ENCODE results near the gene NASP.

Gene NASP

DNA sequence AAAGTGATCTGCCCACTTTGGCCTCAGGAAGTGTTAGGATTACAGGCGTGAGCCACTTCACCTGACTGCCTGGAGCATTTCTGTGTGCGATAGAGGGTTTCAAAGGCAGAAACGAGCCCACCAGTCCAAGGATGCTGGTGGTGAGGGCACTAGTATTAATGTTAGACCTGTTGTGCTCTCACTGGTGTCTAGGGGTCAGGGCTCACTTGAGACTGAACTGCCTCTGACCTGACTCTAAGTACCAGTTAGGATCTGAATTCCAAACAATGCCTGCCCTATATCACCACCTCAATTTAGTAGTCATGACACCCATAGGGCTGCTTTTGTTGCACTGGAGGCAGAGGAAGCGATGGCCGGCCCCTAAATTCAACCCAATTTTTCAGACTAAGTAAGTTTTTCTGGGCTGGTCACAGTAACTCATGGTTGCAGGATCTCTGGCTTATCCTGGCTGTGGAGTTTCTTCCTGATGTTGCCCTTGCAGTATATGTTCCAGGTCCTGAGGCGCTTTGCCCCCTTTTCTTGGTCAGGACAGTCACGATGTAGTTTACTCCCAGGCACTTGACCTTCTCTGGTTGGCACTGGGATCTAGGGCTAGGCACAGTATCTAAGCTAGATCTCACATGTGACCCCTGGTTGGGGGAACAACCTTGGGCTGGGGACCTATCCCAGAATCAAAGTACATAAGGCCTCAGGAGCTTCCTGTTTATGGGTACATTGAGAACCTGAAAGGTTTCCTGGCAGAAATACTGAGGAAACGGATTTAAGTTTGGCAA is 35.5 kb downstream of the NASP start:
- no peak for DNase-seq (ENCODE audit: low spot score)

DNA sequence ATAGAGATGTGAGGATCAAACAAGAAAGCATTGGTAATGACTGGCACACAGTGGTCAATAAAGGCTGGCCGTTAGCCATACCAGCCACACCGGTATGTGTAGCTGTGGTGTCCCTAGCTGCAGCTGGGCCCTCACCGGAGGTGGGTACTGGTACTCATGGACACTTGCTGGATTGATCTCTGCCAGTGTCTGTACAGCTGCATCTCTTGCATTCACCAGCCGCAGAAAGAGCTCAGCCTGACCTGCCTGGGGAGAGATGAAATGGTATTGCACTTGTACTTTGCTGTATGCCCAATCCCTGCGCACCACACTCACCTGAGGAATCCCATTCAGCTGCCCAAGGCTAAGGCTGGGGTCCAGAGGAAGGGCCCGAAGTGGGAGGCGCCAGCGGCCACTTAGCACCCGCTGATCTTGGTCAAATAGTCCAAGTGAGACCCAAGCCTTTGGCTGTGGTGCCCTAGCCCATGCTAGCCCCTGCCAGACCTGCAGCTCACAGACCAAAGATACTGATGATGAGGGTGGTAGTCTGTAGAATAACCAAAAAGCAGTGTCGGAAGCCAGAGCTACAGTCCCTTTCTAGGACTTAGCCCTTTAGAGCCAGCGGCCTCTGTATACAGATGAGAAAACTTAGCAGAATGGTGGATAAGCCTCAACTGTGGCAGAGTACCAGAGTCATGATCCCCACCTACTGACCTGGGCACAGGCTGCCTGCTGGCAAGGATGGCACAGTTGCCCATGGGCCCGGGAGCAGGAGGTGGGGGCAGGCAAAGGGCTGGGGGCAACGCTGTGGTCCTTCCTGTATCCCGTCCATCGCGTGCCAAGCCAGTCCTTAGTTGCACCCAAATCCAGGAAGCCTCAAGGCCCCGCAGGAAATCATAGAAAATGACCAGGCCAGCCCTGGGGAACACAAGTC is 37.0 kb downstream of the NASP start:
- DNase-seq (ENCODE audit: low spot score) = no peak

DNA sequence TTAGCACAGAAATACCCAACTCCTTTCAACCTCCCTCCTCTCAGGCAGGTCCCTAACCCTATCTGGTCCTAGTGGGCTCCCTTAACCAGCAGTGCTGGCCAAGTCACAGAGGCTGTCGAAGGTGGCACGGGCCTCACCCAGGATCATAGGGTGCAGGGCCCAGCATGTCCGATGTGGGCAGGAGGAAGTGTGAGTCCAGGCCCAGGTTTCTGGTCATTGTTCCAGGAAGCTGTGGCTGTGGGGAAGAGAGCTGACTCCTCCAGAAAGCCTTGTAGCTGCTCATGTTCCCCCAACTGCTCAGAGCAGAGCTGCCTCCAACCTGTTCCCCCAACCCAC is 37.6 kb downstream of the NASP start:
- no peak for DNase-seq (ENCODE audit: low spot score)

DNA sequence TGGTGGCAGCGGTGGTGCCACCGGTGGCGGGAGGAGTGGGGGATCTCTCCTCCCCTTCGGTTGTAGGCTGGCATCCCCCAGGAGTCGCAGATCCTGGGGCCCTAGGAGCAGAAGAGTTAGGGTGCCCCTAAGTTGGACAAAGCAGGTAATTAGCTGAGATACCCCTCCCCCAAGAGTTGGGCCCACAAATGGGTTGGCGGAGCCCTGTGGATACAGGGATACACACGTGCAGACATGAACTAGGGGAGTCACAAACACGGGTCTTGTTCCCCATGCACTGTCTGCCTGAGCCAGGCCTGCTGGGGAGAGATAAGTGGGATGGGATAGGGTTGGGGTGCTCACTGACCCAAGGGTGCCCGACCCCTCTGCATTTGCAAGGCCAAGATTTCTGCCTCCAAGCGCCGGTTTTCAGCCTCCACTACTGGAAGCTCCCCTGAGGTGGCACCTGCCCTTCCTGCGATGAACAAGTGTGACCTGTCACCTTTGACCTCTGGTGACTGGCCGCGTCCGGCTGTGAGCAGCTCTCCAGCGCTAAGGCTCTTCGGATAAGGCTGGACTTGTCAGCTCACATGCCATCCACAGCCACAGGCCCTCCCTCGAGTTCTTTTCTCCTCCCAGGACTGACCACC is 38.2 kb downstream of the NASP start:
- DNase-seq (ENCODE audit: low spot score) = no peak

DNA sequence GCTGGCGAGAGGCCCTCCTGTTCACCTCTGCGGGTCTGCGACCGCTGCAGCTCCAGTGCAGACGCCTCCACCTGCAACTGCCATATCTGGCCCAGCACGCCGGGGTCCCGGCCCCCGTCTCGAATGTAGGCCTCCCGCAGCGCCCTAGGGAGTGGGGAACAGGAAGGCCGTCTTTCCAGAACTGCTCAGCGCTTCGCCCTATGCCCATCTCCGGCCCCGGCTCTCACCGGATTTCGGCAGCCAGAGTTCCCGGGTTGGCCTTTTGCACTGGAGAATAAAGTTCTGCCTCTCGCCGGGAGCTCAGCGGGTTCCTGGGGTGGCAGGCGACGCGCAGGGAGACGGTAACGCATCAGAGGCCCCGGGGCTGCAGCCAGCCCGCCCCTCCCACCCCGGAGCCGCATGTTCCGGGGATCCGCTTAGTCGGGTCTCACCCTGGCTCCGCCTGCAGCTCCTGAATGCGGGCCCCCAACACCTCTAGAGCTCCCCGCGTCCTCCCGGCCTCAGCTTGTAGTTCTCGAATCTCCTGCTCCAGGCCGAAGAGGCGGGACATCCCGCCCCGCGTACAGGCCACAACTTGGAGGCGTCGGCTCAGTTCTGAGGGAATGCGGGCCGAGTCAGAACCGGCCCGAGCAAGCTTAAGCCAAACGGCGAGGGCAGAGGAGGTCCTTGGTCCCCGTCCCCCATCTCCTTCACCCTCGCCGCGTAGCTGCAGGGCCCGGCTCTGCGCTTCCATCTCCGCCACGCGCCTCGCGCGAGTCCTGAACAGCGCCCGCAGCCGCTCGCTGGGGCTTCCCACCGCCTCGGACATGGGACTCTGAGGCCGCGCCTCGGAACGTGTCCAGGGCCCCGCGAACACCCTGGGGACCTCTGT is 38.9 kb downstream of the NASP start:
- DNase-seq (ENCODE audit: low spot score) = no peak

DNA sequence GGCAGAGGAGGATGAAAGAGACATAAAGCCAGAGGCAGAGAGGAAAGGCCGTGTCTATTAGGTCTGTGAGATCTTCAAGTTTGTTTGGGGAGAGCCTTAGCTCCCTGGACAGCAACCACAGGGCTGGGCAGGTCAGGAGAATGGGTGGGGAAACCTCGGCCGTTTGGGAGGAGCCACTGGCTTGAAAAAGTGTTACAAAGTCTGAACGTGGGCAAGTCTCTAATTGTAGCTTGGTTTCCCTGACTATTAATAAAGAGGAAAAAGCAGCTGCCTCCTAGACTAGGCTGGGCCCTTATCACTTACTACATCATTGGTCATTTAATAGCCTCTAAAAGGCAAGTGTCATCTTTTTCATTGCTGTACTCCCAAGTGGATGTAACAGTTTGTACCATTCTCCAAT is 40.1 kb downstream of the NASP start, which contains the start of gene CCDC17:
Gene CCDC17, minus strand, starts transcription at position 83 of the 400 bp plus-strand sequence. CDS start 145 bp downstream, outside the sequence.
- no peak for DNase-seq (ENCODE audit: low spot score)

DNA sequence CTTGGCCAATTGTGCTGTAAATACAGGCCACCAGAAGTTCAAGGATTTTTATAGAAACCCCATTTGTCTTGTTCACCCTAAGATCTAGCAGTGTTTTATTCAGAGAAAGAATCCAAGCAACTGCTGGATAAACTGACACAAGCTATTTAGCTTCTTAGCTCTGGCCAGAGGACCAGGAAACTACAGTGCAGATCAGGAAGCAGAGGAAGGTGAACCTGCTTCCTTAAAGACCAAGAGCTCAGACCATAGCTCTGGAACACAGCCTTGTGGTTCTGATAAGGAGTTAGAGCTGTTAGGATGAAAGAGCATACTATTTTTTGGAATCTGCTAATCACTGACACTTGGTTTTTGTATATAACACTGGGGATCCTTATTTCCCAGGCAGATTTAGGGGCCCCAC is 45.2 kb downstream of the NASP start:
- DNase-seq (ENCODE audit: low spot score) = no peak

DNA sequence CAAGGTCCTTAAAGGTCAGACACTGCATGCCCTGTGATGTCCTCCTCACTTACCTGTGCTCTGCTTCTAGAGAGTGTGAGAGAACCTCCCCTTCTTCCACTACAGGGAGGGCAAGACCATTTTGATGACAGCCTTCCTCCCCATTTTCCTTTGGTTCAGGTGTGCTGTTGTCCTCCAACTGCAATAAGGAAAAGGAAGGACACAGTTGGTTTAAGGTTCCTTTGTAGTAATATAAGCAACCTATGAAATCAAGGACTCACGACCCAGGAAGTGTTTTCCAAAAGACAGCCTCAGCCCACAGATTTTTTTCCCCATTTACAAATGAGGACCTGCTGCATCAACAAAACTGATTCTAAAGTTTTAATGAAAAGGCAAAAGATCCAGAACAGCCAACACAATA is 46.6 kb downstream of the NASP start:
- no peak for DNase-seq (ENCODE audit: low spot score)

DNA sequence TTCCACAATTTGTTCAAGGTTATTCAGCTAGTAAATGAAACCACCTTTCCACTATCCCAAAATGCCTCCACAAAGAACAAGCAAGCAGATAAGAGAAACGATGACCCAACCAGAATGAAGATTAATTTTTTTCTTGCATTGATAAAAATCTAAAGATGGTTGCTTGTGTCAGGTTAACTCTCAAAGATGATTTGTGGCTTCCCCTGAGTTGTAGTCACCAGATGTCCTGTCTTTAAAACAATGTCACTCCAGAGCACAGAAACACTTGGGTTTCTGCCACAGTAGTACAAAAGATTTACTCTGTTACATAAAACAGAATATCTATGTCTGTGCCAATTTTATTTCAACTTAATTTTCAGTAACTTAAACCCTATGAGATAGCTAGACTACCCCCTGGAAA is 51.4 kb downstream of the NASP start:
- no peak for DNase-seq (ENCODE audit: low spot score)

DNA sequence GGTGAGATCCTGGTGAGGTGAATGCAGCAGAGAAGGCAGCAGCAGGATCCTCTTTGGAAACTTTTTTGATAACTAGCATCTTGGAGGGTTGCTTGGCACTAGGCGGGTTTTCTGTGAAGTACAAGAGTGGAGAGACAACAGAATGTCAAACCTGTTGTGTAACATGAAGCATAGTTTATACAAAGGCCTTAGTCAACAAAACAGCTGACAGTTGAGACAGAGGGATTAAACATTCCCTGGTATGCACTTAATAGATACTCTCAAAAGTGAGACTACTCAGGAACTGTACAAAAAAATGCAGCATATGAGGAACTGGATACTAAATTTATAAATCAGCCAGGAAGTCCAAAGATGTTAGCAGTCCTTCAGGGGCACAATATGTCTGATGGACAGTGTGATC is 56.5 kb downstream of the NASP start:
- no peak for DNase-seq (ENCODE audit: low spot score)

DNA sequence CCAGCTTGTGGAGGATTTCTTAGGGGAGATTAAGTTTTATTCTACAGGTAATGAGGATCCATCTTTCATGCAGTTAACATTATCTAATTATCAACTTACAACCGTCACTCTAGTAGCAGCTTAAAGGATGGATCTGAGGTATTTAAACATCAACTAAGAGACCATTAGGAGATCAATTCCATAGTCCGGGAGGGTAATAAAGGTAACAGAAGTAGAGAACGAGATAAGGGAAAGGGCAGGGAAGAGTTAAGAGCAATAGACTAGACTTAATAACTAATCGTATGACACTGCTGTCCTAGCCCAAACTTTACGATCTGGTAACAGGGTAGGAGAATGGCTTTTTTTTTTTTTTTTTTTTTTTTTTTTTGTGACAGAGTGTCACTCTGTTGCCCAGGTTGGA is 59.5 kb downstream of the NASP start:
- DNase-seq (ENCODE audit: low spot score) = no peak

DNA sequence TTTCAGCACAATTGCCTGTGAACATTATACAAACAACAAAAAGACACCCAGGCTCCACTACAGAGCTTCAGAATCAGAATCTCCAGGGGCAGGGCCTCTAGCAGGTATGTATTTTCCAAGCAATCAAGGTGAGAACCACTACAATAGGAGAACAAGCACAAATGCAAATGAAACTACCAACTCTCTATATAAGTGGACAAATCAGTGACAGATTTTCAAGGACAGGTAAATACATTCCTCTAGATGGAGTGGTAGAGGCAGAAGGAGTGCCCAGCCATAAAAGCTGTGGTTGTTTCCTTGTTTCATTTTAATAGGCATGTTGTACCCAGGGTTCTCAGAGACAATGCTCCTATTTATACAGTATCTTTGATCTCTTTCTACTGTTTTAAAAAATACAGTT is 60.1 kb downstream of the NASP start:
- peak; percentile 27 for DNase-seq (ENCODE audit: low spot score)

DNA sequence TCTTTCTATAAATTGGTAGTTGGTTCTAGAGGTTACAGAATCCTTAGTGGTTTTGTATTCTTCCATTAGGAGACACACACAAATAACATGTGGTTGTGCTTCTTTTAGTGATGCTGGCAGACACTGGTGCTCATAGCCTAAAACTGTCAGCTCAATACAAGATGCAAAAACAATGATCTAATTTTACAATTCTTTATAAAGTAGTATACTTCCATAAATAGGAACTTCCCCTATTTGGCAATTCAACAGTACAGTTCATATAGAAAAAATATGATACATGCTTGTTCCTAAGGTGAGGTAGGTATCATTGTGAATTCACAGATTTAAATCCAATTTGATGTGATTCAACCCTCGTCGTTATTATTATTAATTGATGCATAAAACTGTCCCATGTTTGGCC is 60.8 kb downstream of the NASP start:
- DNase-seq (ENCODE audit: low spot score) = no peak

DNA sequence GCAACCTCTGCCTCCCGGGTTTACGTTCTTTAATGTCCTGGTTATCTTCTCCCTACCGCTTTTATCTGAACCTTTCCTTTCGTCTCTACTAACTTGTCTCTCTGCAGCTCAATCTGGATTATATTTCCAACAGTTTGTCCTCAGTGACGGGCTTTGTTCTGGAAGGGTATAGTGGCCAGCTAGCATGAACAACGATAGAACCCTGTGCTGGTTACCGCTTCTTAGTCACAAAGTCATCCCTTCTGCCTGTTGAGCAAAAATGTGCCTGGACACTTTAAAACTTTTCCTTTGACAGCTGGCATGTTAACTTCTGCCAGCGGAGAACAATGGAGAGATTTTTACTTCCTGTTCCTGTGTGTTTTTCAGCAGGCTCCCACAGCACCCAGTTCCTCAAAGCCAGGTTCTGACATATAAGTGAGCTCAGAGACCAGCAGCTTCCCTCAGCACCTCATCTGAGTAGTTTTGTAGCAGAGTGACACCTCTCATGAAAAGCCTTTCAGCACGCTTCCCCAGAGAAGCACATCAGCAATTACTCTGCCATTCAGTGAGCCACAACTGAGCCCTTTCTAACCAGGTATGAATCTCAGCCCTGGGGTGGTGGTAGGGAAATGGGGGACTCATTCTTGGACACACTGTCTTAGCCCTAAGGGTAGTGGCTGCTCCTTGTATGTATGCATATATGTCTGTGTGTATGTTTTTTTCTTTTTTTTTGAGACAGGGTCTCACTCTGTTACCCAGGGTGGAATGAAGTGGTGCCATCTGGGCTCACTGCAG is 63.6 kb downstream of the NASP start:
- no peak for DNase-seq (ENCODE audit: low spot score)

DNA sequence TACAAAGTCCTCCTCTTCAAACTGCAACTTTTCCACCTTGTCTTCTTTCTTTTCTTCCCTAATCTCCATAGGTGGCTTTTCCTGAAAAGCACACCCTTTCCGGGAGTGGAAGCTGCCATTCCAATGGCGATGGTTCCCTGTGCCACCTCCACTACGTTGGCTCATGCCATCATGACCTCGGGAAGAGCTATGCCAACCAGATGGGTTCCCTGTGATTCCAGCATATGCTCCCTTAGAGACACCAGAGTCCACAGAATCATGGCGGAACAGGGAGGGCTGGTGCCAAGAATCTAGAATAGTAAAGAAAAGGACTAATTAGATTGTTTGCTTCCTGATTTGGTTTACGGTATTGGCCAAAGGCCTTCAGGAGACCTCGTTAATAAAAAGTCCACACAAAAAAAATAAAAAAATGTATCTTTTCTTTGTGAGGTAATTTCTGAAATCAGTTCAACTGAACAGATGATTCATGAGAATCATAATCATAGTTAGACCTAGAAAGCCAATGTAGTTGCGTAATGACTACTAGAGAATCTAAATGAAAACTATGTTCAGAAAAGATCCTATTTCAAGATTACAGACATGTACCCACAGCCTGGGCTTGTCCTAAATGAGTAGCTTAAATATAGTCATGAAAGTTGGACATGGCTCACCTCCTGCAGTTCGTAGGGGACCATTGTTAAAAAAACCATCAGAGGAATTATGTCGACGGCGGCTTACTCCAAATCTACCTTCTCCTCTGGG is 70.9 kb downstream of the NASP start:
- no peak for DNase-seq (ENCODE audit: low spot score)

DNA sequence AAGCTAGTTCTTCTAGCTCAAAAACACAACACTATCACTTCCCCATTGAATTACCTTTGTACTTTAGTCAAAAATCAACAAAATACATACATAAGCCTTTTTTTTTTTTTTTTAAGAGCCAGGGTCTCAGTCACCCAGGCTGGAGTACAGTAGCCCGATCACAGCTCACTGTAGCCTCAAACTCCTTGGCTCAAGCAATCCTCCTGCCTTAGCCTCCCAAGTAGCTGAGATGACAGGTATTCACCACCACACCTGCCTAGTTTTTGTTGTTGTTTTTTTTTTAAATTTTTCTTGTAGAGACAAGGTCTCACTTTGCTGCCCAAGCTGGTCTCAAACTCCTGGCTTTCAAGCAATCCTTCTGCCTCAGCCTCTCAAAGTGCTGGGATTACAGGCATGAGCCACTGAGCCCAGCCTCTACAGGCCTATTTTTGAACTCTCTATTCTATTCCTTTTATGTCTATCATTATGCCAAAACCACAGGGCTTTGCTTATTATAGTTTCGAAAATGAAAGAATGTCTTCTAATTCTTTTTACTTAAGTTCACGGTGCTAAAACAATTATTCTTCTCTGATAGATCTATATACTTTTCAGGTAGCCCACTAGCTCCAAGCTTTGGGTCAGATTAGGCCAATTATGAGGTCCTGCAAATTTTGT is 72.9 kb downstream of the NASP start:
- DNase-seq (ENCODE audit: low spot score) = no peak

DNA sequence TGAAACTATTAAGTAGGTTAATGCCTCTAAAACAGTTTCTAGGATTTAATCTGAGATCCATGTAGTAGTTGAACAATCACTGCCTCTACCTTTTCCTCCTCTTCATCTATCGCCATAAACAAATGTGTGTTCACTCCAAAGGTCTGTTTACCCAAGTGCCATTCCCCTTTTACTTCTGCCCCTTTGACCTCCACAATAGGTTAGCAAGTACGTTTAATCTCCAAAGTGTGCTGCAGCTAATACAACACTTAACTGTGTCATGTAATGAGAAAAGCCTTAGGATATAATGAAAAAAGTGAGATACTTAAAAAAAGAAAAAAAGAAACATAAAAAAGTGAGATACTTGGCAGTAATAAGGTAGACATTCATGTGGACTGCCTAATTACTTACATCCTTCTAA is 74.3 kb downstream of the NASP start:
- DNase-seq (ENCODE audit: low spot score) = no peak

DNA sequence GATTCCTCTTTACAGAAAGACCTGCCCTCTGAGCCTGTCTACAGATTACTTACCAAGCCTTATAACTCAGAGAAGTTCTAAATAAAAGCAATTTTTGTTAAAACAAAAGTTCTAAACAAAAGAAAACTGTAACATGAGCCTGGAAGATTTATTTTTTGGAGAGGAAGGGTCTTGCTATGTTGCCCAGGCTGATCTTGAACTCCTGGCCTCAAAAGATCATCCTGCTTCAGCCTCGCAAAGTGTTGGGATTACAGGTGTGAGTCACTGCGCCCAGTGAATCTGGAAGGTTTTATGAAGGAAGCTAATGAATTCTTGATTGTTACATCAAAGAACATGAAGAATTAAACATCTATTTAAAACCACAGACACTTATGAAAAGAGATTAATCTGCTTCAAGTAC is 75.4 kb downstream of the NASP start:
- DNase-seq (ENCODE audit: low spot score) = no peak

DNA sequence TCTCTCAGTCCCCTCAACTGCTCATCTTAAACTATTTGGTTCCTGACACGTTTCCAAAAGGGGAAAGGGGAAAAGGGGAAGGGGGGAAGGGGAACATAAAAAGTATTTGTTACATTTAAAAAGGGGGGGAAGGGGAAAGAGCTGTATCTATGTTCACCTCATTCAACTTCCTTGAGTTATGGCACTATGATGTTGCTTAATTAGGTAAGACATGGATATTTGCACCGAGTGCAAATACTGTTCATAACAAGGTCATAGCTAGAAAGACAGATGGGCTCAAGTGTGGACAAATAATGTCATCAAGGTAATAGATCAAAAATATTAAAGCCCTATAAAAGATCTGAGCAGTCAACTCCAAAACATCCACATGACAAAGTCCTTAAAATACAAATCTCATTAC is 76.5 kb downstream of the NASP start:
- no peak for DNase-seq (ENCODE audit: low spot score)

DNA sequence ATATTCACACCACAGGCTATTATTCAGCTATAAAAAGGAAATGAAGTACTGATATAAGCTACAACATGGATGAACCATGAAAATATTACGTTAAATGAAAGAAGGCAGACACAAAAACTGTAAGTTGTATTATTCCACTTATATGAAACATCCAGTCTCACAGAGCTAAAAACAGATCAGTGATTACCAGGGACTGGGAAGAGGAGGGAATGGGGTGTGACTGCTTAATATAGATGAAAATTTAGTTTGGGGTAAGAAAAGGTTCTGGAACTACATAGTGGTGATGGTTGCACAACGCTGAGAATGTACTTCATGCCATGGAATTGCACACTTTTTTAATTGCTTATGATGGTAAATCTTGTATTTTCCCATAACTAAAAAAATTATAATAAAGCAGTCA is 83.0 kb downstream of the NASP start:
- DNase-seq (ENCODE audit: low spot score) = no peak
